HEK293 (cell line): Measurements from ENCODE around the gene GLT1D1.

ENCODE experiments used
- CTCF ChIA-PET: fragments of 350-600 bp; formaldehyde crosslinking; extraction: SDS; loops from one replicate; lab custom pipeline; 2021; ENCODE audit warnings: antibody characterized with exemption; lab: Yijun Ruan, JAX
- POLR2A ChIA-PET: fragments of 300-600 bp; formaldehyde crosslinking; extraction: SDS; loops from one replicate; lab custom pipeline; 2020; ENCODE audit warnings: antibody characterized with exemption, inconsistent platforms; lab: Yijun Ruan, JAX
- H3K27ac ChIP-seq: fragments of 200-500 bp; sonication (Bioruptor generic); 2 replicates; pipeline ENCODE4 v1.5.1; 2014; ENCODE audit warnings: low read depth, low read length, control low read depth, inconsistent platforms; ENCODE audit errors: extremely low read depth
- H3K36me3 ChIP-seq, 2 experiments: fragments of 200-500 bp in 1 of 2; sonication (Bioruptor generic) in 1 of 2; 1 replicate in 1 of 2; 2 replicates in 1 of 2; pipeline ENCODE4 v1.5.1; 2014 to 2017; ENCODE audit warnings: inconsistent platforms in 2 of 2, low read length in 2 of 2; ENCODE audit not compliant: control insufficient read depth in 2 of 2, insufficient read depth in 1 of 2
- H3K4me1 ChIP-seq: fragments of 200-500 bp; sonication (Bioruptor generic); 2 replicates; pipeline ENCODE4 v1.5.1; 2014; ENCODE audit warnings: mild to moderate bottlenecking, low read length, inconsistent platforms; ENCODE audit not compliant: control insufficient read depth, insufficient read depth
- H3K4me3 ChIP-seq: 2 replicates; pipeline ENCODE4 v1.5.1; 2011; ENCODE audit warnings: low read depth, mild to moderate bottlenecking, control low read depth, low read length, moderate library complexity
- H3K9me3 ChIP-seq: fragments of 200-500 bp; sonication (Bioruptor generic); 2 replicates; pipeline ENCODE4 v1.5.1; 2014; ENCODE audit warnings: low read depth, low read length, inconsistent platforms; ENCODE audit not compliant: control insufficient read depth, insufficient read depth
- GFI1B ChIP-seq: fragments of 450-650 bp; formaldehyde crosslinking; IDR thresholded peaks from 2 replicates; pipeline ENCODE4 v1.5.1; 2016; ENCODE audit warnings: missing biosample characterization, missing genetic modification characterization
- MEIS1 ChIP-seq: sonication (generic); formaldehyde crosslinking; IDR thresholded peaks from 2 replicates; pipeline ENCODE4 v1.8.1; 2022; ENCODE audit warnings: missing genetic modification reagents, mild to moderate bottlenecking, borderline replicate concordance
- SP2 ChIP-seq: fragments of 450-650 bp; formaldehyde crosslinking; IDR thresholded peaks from 2 replicates; pipeline ENCODE4 v1.5.1; 2016; ENCODE audit warnings: missing biosample characterization, missing genetic modification characterization
- TCF7L2 ChIP-seq: IDR thresholded peaks from 2 replicates; pipeline ENCODE4 v1.6.1; 2011; ENCODE audit warnings: low read depth, mild to moderate bottlenecking, inconsistent platforms, low read length, moderate library complexity, borderline replicate concordance
- WT1 ChIP-seq: fragments of 450-650 bp; formaldehyde crosslinking; IDR thresholded peaks from 2 replicates; pipeline ENCODE4 v1.5.1; 2016; ENCODE audit warnings: missing biosample characterization, missing genetic modification characterization
- ZNF10 ChIP-seq: fragments of 450-650 bp; formaldehyde crosslinking; IDR thresholded peaks from 2 replicates; pipeline ENCODE4 v1.5.1; 2017; ENCODE audit warnings: missing biosample characterization, missing genetic modification characterization
- ZNF146 ChIP-seq: fragments of 450-650 bp; formaldehyde crosslinking; IDR thresholded peaks from 2 replicates; pipeline ENCODE4 v1.5.1; 2016; ENCODE audit warnings: missing biosample characterization, missing genetic modification characterization
- ZNF157 ChIP-seq: fragments of 450-650 bp; formaldehyde crosslinking; IDR thresholded peaks from 2 replicates; pipeline ENCODE4 v1.5.1; 2016; ENCODE audit warnings: missing biosample characterization, missing genetic modification characterization
- ZNF335 ChIP-seq: fragments of 450-650 bp; formaldehyde crosslinking; conservative IDR thresholded peaks from 2 replicates; pipeline ENCODE4 v1.5.1; 2016; ENCODE audit warnings: missing biosample characterization, missing genetic modification characterization
- ZNF394 ChIP-seq: fragments of 450-650 bp; formaldehyde crosslinking; IDR thresholded peaks from 2 replicates; pipeline ENCODE4 v1.5.1; 2016; ENCODE audit warnings: missing biosample characterization, missing genetic modification characterization, mild to moderate bottlenecking, moderate library complexity, borderline replicate concordance
- ZNF529 ChIP-seq: fragments of 450-650 bp; formaldehyde crosslinking; IDR thresholded peaks from 2 replicates; pipeline ENCODE4 v1.5.1; 2017; ENCODE audit warnings: missing genetic modification characterization, missing biosample characterization; ENCODE audit not compliant: insufficient replicate concordance
- ZNF530 ChIP-seq: fragments of 450-650 bp; formaldehyde crosslinking; IDR thresholded peaks from 2 replicates; pipeline ENCODE4 v1.5.1; 2016; ENCODE audit warnings: low read depth, missing biosample characterization, missing genetic modification characterization
- ZNF596 ChIP-seq: fragments of 450-650 bp; IDR thresholded peaks from 2 replicates; pipeline ENCODE4 v1.5.0; 2018; ENCODE audit warnings: missing biosample characterization, mild to moderate bottlenecking, missing genetic modification characterization, moderate library complexity
- ZNF701 ChIP-seq: fragments of 450-650 bp; formaldehyde crosslinking; IDR thresholded peaks from 2 replicates; pipeline ENCODE4 v1.5.1; 2016; ENCODE audit warnings: missing biosample characterization, missing genetic modification characterization
- ZNF76 ChIP-seq: fragments of 450-650 bp; formaldehyde crosslinking; IDR thresholded peaks from 2 replicates; pipeline ENCODE4; 2016; ENCODE audit warnings: low read depth, missing biosample characterization, missing genetic modification characterization, borderline replicate concordance
- TF ChIP-seq, protein P1 (sequence below): fragments of 450-650 bp; formaldehyde crosslinking; IDR thresholded peaks from 2 replicates; pipeline ENCODE4 v1.5.1; 2017; ENCODE audit warnings: missing biosample characterization, missing genetic modification characterization
- TF ChIP-seq, protein P2 (sequence below): fragments of 450-650 bp; formaldehyde crosslinking; IDR thresholded peaks from 2 replicates; pipeline ENCODE4 v1.5.1; 2017; ENCODE audit warnings: missing biosample characterization, missing genetic modification characterization
- TF ChIP-seq, protein P3 (sequence below): fragments of 450-650 bp; formaldehyde crosslinking; conservative IDR thresholded peaks from 2 replicates; pipeline ENCODE4 v1.5.1; 2016; ENCODE audit warnings: low read depth, missing biosample characterization, missing genetic modification characterization

GLT1D1 gene

GRCh38 chr12:128852885-128853599 lies at the start of gene GLT1D1:
Gene GLT1D1, plus strand, starts transcription at chr12:128853478. Its CDS starts 104 bp downstream, at chr12:128853582.
- CTCF ChIA-PET: no interaction called here
- no peaks in the 10 kb centered on the region for H3K36me3 ChIP-seq
- no peak for TF ChIP-seq ZNF596 (tag by site-specific recombination)
- no peak for TF ChIP-seq ZNF335 (tag by site-specific recombination)
- TF ChIP-seq ZNF394 (tag by site-specific recombination): no peak
- TF ChIP-seq ZNF157 (tag by site-specific recombination): no peak
- no peak for TF ChIP-seq ZNF146 (tag by site-specific recombination)
- TF ChIP-seq TCF7L2: no peak
- no peak for TF ChIP-seq ZNF529 (tag by site-specific recombination)
- no peak for TF ChIP-seq GFI1B (tag by site-specific recombination)
- TF ChIP-seq, protein P1, sequence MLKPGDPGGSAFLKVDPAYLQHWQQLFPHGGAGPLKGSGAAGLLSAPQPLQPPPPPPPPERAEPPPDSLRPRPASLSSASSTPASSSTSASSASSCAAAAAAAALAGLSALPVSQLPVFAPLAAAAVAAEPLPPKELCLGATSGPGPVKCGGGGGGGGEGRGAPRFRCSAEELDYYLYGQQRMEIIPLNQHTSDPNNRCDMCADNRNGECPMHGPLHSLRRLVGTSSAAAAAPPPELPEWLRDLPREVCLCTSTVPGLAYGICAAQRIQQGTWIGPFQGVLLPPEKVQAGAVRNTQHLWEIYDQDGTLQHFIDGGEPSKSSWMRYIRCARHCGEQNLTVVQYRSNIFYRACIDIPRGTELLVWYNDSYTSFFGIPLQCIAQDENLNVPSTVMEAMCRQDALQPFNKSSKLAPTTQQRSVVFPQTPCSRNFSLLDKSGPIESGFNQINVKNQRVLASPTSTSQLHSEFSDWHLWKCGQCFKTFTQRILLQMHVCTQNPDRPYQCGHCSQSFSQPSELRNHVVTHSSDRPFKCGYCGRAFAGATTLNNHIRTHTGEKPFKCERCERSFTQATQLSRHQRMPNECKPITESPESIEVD (tag by site-specific recombination): no peak
- TF ChIP-seq, protein P2, sequence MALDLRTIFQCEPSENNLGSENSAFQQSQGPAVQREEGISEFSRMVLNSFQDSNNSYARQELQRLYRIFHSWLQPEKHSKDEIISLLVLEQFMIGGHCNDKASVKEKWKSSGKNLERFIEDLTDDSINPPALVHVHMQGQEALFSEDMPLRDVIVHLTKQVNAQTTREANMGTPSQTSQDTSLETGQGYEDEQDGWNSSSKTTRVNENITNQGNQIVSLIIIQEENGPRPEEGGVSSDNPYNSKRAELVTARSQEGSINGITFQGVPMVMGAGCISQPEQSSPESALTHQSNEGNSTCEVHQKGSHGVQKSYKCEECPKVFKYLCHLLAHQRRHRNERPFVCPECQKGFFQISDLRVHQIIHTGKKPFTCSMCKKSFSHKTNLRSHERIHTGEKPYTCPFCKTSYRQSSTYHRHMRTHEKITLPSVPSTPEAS: no peak
- TF ChIP-seq MEIS1: no peak
- TF ChIP-seq, protein P3, sequence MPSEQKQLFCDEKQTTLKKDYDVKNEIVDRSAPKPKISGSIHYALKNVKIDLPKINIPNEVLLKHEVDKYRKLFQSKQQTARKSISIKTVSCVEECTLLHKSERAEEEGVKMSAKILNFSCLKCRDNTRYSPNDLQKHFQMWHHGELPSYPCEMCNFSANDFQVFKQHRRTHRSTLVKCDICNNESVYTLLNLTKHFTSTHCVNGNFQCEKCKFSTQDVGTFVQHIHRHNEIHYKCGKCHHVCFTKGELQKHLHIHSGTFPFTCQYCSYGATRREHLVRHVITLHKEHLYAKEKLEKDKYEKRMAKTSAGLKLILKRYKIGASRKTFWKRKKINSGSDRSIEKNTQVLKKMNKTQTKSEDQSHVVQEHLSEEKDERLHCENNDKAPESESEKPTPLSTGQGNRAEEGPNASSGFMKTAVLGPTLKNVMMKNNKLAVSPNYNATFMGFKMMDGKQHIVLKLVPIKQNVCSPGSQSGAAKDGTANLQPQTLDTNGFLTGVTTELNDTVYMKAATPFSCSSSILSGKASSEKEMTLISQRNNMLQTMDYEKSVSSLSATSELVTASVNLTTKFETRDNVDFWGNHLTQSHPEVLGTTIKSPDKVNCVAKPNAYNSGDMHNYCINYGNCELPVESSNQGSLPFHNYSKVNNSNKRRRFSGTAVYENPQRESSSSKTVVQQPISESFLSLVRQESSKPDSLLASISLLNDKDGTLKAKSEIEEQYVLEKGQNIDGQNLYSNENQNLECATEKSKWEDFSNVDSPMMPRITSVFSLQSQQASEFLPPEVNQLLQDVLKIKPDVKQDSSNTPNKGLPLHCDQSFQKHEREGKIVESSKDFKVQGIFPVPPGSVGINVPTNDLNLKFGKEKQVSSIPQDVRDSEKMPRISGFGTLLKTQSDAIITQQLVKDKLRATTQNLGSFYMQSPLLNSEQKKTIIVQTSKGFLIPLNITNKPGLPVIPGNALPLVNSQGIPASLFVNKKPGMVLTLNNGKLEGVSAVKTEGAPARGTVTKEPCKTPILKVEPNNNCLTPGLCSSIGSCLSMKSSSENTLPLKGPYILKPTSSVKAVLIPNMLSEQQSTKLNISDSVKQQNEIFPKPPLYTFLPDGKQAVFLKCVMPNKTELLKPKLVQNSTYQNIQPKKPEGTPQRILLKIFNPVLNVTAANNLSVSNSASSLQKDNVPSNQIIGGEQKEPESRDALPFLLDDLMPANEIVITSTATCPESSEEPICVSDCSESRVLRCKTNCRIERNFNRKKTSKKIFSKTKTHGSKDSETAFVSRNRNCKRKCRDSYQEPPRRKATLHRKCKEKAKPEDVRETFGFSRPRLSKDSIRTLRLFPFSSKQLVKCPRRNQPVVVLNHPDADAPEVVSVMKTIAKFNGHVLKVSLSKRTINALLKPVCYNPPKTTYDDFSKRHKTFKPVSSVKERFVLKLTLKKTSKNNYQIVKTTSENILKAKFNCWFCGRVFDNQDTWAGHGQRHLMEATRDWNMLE (tag by site-specific recombination): no peak
- no peak within 1 kb of the TSS for H3K27ac ChIP-seq
- H3K4me1 ChIP-seq: no peaks in the 10 kb centered on the region
- H3K4me3 ChIP-seq: no peak within 1 kb of the TSS
- H3K9me3 ChIP-seq: no peaks in the 10 kb centered on the region
- POLR2A ChIA-PET: no interaction called here

DNA sequence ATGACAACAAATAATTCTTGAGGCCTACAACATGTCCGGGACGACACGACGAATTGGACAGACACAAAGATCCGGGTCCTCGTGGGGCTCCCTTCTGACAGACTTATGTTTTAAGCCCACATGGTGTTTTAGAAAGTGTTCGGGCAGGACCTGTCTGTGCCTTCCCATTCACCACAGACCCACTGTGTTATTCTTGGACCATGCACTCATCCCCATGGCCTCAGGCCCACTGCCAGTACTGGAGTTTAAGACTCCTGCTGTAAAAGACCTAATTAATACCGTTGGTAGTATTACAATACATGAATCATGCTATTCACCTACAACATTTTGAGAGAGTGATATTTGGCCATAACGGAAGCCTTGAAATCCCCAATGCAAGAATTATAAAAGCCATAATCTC lies 49.5 kb upstream of the GLT1D1 start:
- Histone ChIP-seq H3K27ac (no peak overlapping the region), H3K4me1 (no peaks in the 10 kb centered on the region), H3K9me3 (no peaks in the 10 kb centered on the region)
- CTCF ChIA-PET: no interaction called here
- POLR2A ChIA-PET: no interaction called here
- TF ChIP-seq ZNF530 (tag by site-specific recombination) (no peak), ZNF701 (tag by site-specific recombination) (no peak), ZNF76 (tag by site-specific recombination) (no peak), WT1 (tag by site-specific recombination) (no peak), SP2 (tag by site-specific recombination) (no peak), ZNF10 (tag by site-specific recombination) (no peak)
- TF ChIP-seq, all 188 proteins: peak for 0
- Histone ChIP-seq H3K36me3 (peaks cover 22 to 78% of the 10 kb centered on the region in 2 experiments), H3K4me3 (no peak overlapping the region)
